Panc1 (cell line): Measurements from ENCODE around the gene CLSTN2. TPM values are rescaled to one million over a fixed set of nuclear protein-coding genes. Genes with fewer than 3 reads are reported as not detected.

Source experiments
- ATAC-seq: fragments of 200-7000 bp; cut with Tn5 transposase; 2 replicates; pipeline ENCODE4 v1.9.1; 2020; ENCODE audit warnings: mild to moderate bottlenecking, moderate library complexity
- BruUV-seq: library from RNA; stranded (reverse); fragments of 400-500 nt; replicated peaks from 2 replicates; lab custom pipeline; 2021; lab: Mats Ljungman, UMichigan
- CTCF ChIA-PET: fragments of 300-600 bp; sonication (Branson Sonifier 250); formaldehyde crosslinking; loops from one replicate; lab custom pipeline; 2022; ENCODE audit warnings: antibody characterized with exemption; lab: Charles Lee
- POLR2A ChIA-PET: fragments of 300-600 bp; sonication (Branson Sonifier 250); formaldehyde crosslinking; loops from one replicate; lab custom pipeline; 2022; ENCODE audit warnings: antibody characterized with exemption; lab: Charles Lee
- DNase-seq: peaks from one replicate; pipeline ENCODE4 v3.0.0-alpha.2; 2010; ENCODE audit warnings: low read depth, low spot score
- H3K27ac ChIP-seq: 2 replicates; pipeline ENCODE4 v1.5.1; 2011; ENCODE audit warnings: mild to moderate bottlenecking, low read length, inconsistent platforms
- H3K27me3 ChIP-seq: fragments of 200-500 bp; sonication (Bioruptor generic); 2 replicates; pipeline ENCODE4 v1.6.0; 2014; ENCODE audit warnings: low read length, inconsistent platforms; ENCODE audit not compliant: control insufficient read depth, insufficient read depth
- H3K36me3 ChIP-seq: fragments of 200-500 bp; sonication (Bioruptor generic); 2 replicates; pipeline ENCODE4 v1.5.1; 2014; ENCODE audit warnings: inconsistent platforms, mild to moderate bottlenecking, low read length, moderate library complexity; ENCODE audit not compliant: control insufficient read depth, insufficient read depth
- H3K4me1 ChIP-seq: 2 replicates; pipeline ENCODE4 v1.5.1; 2011; ENCODE audit warnings: inconsistent platforms, mild to moderate bottlenecking, low read length, moderate library complexity; ENCODE audit not compliant: control insufficient read depth, insufficient read depth
- H3K4me3 ChIP-seq, 2 experiments: 2 replicates each; pipeline ENCODE4 v1.5.1; 2011 to 2012; ENCODE audit warnings: low read depth in 2 of 2, low read length in 2 of 2, mild to moderate bottlenecking in 2 of 2, inconsistent platforms in 1 of 2, moderate library complexity in 1 of 2
- H3K9me3 ChIP-seq: fragments of 200-500 bp; sonication (Bioruptor generic); 2 replicates; pipeline ENCODE4 v1.5.1; 2014; ENCODE audit warnings: low read depth, mild to moderate bottlenecking, inconsistent platforms, low read length, moderate library complexity; ENCODE audit not compliant: control insufficient read depth, insufficient read depth
- POLR2AphosphoS5 ChIP-seq: IDR thresholded peaks from 2 replicates; pipeline ENCODE4 v1.6.1; 2012; ENCODE audit warnings: mild to moderate bottlenecking, low read depth, low read length, moderate library complexity
- SIN3A ChIP-seq: IDR thresholded peaks from 2 replicates; pipeline ENCODE4 v1.6.1; 2012; ENCODE audit warnings: low read depth, mild to moderate bottlenecking, low read length, moderate library complexity, borderline replicate concordance; ENCODE audit not compliant: insufficient read depth
- TCF7L2 ChIP-seq: IDR thresholded peaks from 2 replicates; pipeline ENCODE4 v1.6.1; 2011; ENCODE audit warnings: mild to moderate bottlenecking, low read depth, low read length, inconsistent platforms
- in situ Hi-C: cut with HindIII; loops from 2 replicates; pipeline ENCODE4 v1.10.0; 2016; ENCODE audit warnings: low sequenced_read_pairs, low pct_unique_long_range_greater_than_20kb
- intact Hi-C: fragments of 100-400 bp; cut with micrococcal nuclease; formaldehyde crosslinking; loops from one replicate; pipeline ENCODE4 v1.10.0; 2022; ENCODE audit not compliant: unreplicated experiment
- total RNA-seq: library from RNA; stranded (reverse); gene quantifications from one replicate; pipeline ENCODE4 v1.2.1, GENCODE V29; 2021; ENCODE audit not compliant: unreplicated experiment
- TF ChIP-seq, protein P1 (sequence below): fragments of 450-650 bp; IDR thresholded peaks from 2 replicates; pipeline ENCODE4 v1.5.1; 2017; ENCODE audit warnings: mild to moderate bottlenecking
- TF ChIP-seq, protein P2 (sequence below), 2 experiments: IDR thresholded peaks; 2 replicates each; pipeline ENCODE4 v1.6.1; 2011 to 2012; ENCODE audit warnings: low read depth in 2 of 2, control low read depth in 1 of 2, low read length in 1 of 2, mild to moderate bottlenecking in 1 of 2, moderate library complexity in 1 of 2; ENCODE audit not compliant: insufficient read depth in 1 of 2

The CLSTN2 gene
- total RNA-seq, 1 experiment from 2014 or later = 0.03 TPM

DNA sequence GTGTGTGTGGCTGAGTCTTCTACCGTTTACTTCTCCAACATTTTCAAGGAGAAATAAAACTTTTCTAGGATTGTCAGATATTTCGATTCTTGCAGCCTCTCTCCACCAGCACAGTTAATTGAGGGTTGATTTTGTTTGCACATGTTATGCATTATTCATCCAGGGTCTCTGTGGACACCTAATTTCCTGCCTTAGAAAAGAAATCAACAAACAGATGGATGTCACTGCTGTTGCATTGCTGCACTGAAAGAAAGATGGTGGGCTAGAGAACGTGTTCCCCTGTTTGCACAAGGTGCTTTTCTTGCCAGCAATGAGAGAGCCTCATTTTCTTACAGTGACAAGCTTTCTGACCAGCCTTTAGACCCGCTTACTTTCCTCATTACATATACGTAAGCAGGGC is 150.0 kb downstream of the CLSTN2 start:
- ATAC-seq (no peak), DNase-seq (no peak)
- TF ChIP-seq TCF7L2 (no peak), SIN3A (no peak), POLR2AphosphoS5 (no peak)
- TF ChIP-seq, protein P1, sequence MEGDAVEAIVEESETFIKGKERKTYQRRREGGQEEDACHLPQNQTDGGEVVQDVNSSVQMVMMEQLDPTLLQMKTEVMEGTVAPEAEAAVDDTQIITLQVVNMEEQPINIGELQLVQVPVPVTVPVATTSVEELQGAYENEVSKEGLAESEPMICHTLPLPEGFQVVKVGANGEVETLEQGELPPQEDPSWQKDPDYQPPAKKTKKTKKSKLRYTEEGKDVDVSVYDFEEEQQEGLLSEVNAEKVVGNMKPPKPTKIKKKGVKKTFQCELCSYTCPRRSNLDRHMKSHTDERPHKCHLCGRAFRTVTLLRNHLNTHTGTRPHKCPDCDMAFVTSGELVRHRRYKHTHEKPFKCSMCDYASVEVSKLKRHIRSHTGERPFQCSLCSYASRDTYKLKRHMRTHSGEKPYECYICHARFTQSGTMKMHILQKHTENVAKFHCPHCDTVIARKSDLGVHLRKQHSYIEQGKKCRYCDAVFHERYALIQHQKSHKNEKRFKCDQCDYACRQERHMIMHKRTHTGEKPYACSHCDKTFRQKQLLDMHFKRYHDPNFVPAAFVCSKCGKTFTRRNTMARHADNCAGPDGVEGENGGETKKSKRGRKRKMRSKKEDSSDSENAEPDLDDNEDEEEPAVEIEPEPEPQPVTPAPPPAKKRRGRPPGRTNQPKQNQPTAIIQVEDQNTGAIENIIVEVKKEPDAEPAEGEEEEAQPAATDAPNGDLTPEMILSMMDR = no peak
- TF ChIP-seq, protein P2, sequence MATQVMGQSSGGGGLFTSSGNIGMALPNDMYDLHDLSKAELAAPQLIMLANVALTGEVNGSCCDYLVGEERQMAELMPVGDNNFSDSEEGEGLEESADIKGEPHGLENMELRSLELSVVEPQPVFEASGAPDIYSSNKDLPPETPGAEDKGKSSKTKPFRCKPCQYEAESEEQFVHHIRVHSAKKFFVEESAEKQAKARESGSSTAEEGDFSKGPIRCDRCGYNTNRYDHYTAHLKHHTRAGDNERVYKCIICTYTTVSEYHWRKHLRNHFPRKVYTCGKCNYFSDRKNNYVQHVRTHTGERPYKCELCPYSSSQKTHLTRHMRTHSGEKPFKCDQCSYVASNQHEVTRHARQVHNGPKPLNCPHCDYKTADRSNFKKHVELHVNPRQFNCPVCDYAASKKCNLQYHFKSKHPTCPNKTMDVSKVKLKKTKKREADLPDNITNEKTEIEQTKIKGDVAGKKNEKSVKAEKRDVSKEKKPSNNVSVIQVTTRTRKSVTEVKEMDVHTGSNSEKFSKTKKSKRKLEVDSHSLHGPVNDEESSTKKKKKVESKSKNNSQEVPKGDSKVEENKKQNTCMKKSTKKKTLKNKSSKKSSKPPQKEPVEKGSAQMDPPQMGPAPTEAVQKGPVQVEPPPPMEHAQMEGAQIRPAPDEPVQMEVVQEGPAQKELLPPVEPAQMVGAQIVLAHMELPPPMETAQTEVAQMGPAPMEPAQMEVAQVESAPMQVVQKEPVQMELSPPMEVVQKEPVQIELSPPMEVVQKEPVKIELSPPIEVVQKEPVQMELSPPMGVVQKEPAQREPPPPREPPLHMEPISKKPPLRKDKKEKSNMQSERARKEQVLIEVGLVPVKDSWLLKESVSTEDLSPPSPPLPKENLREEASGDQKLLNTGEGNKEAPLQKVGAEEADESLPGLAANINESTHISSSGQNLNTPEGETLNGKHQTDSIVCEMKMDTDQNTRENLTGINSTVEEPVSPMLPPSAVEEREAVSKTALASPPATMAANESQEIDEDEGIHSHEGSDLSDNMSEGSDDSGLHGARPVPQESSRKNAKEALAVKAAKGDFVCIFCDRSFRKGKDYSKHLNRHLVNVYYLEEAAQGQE (IDR thresholded peaks at IDR 0.05; ENCODE audit: insufficient read depth in 1 of 2, low read depth in 2 of 2, low read length in 1 of 2) = no peak
- Histone ChIP-seq H3K27me3 (no peaks in the 10 kb centered on the region), H3K36me3 (no peaks in the 10 kb centered on the region), H3K27ac (no peak overlapping the region), H3K4me3 (no peak overlapping the region), H3K9me3 (no peaks in the 10 kb centered on the region), H3K4me1 (no peaks in the 10 kb centered on the region)
- ChIA-PET POLR2A (no interaction called here), CTCF (interaction anchor here (0.6 kb wide), 1 partner anchor 1168 kb away, joined by 3 read pairs; no protein-coding TSS in a partner anchor)
- intact Hi-C loops (no loop called here), in situ Hi-C loops (no loop called here)
- BruUV-seq = no TSS peak

- Histone ChIP-seq H3K27ac (no peak overlapping the region), H3K27me3 (no peaks in the 10 kb centered on the region), H3K4me3 (no peak overlapping the region), H3K9me3 (no peaks in the 10 kb centered on the region), H3K36me3 (no peaks in the 10 kb centered on the region), H3K4me1 (no peaks in the 10 kb centered on the region)
- in situ Hi-C loops = no loop called here
- intact Hi-C loops = no loop called here
- TF ChIP-seq, protein P1 = no peak
- no peak for TF ChIP-seq TCF7L2
- TF ChIP-seq, protein P2 (IDR thresholded peaks at IDR 0.05; ENCODE audit: insufficient read depth in 1 of 2, low read depth in 2 of 2, low read length in 1 of 2) = no peak
- TF ChIP-seq POLR2AphosphoS5 = no peak
- TF ChIP-seq SIN3A = no peak
- ATAC-seq (no peak), DNase-seq (no peak)
- ChIA-PET CTCF (no interaction called here), POLR2A (no interaction called here)
- no TSS peak for BruUV-seq
These were observed 151.7 kb downstream of the CLSTN2 start for GRCh38 chr3:140086642-140087041.
